HepG2 (cell line): ENCODE measurements around the gene MRPS10. TPM values are rescaled to one million over a fixed set of nuclear protein-coding genes. Genes with fewer than 3 reads are reported as not detected.
A peak's percentile ranks its signal among the peaks of the same experiment; 100 is the strongest.

Experiments used
- ATAC-seq: fragments of 200-7000 bp; cut with Tn5 transposase; 3 replicates; pipeline ENCODE4 v1.9.1; 2020; ENCODE audit warnings: mild to moderate bottlenecking, moderate library complexity
- BruUV-seq: library from RNA; stranded (reverse); fragments of 400-500 nt; replicated peaks from 2 replicates; lab custom pipeline; 2021; lab: Mats Ljungman, UMichigan
- CTCF ChIA-PET: fragments of 300-600 bp; formaldehyde crosslinking; extraction: SDS; loops from one replicate; lab custom pipeline; 2021; ENCODE audit warnings: low total read pairs, inconsistent platforms, low intra/inter-chr PET ratio; lab: Yijun Ruan, JAX
- POLR2A ChIA-PET: fragments of 350-600 bp; sonication (Branson Sonifier 250); formaldehyde crosslinking; loops from one replicate; lab custom pipeline; 2020; ENCODE audit warnings: antibody characterized with exemption, inconsistent platforms; lab: Yijun Ruan, JAX
- DNase-seq: peaks from one replicate; pipeline ENCODE4 v3.0.0-alpha.2; 2015; ENCODE audit warnings: low spot score
- FAIRE-seq: peaks from 3 replicates; lab custom pipeline; 2011; peaks lifted over from hg19 to GRCh38; lab: Jason Lieb, UNC
- H2AFZ ChIP-seq: one replicate; pipeline ENCODE4 v1.6.1; 2011; ENCODE audit warnings: low read length, inconsistent platforms
- H3K27ac ChIP-seq: fragments of 300-600 bp; 3 replicates; pipeline ENCODE4 v1.8.0; 2011; ENCODE audit warnings: mixed run types, mild to moderate bottlenecking, mixed read lengths, low read length, inconsistent platforms; ENCODE audit not compliant: insufficient read depth; ENCODE audit errors: extremely low read length
- H3K27me3 ChIP-seq, 2 experiments: fragments of 200-600 bp in 1 of 2; 2 replicates in 1 of 2; 3 replicates in 1 of 2; pipeline versions ENCODE4 v1.6.0 to v1.8.0; 2011; ENCODE audit warnings: low read length in 2 of 2, mild to moderate bottlenecking in 2 of 2, moderate library complexity in 2 of 2, inconsistent platforms in 1 of 2; ENCODE audit not compliant: insufficient read depth in 2 of 2, control insufficient read depth in 1 of 2
- H3K36me3 ChIP-seq, 2 experiments: fragments of 200-600 bp in 1 of 2; replicated peaks in 1 of 2; 2 replicates in 1 of 2; 3 replicates in 1 of 2; pipeline versions ENCODE4 v1.5.1 to v1.8.0; 2011; ENCODE audit warnings: low read length in 2 of 2, inconsistent platforms in 1 of 2; ENCODE audit not compliant: insufficient read depth in 2 of 2, control insufficient read depth in 1 of 2
- H3K4me1 ChIP-seq: 2 replicates; pipeline ENCODE4 v1.5.1; 2012; ENCODE audit warnings: low read length, inconsistent platforms; ENCODE audit not compliant: insufficient read depth
- H3K4me2 ChIP-seq: 2 replicates; pipeline ENCODE4 v1.6.0; 2011; ENCODE audit warnings: low read depth, low read length, inconsistent platforms
- H3K4me3 ChIP-seq, 3 experiments: fragments of 200-600 bp in 1 of 3; sonication (generic), shearing (Covaris generic) in 1 of 3; replicated peaks in 1 of 3; 2 replicates each; pipeline ENCODE4 v1.5.1; 2011 to 2016; ENCODE audit warnings: low read length in 3 of 3, inconsistent platforms in 2 of 3, low read depth in 2 of 3, mild to moderate bottlenecking in 2 of 3, control low read depth in 1 of 3, mixed read lengths in 1 of 3; ENCODE audit not compliant: insufficient read depth in 1 of 3
- H3K79me2 ChIP-seq: one replicate; pipeline ENCODE4 v1.6.1; 2011; ENCODE audit warnings: low read length, inconsistent platforms; ENCODE audit not compliant: insufficient read depth
- H3K9ac ChIP-seq: 2 replicates; pipeline ENCODE4 v1.6.0; 2011; ENCODE audit warnings: mild to moderate bottlenecking, low read depth, low read length, inconsistent platforms; ENCODE audit not compliant: insufficient read depth
- H3K9me3 ChIP-seq: 2 replicates; pipeline ENCODE4 v1.5.1; 2012; ENCODE audit warnings: mild to moderate bottlenecking, low read length
- H4K20me1 ChIP-seq: 2 replicates; pipeline ENCODE4 v1.6.0; 2011; ENCODE audit warnings: inconsistent platforms, mild to moderate bottlenecking, low read length, moderate library complexity; ENCODE audit not compliant: insufficient read depth
- BCL6 ChIP-seq: IDR thresholded peaks from 2 replicates; pipeline ENCODE4 v1.6.1; 2016; ENCODE audit warnings: missing genetic modification reagents, missing compliant biosample characterization
- FOSL2 ChIP-seq: sonication (generic); formaldehyde crosslinking; IDR thresholded peaks from 2 replicates; pipeline ENCODE4 v1.4.0; 2020; ENCODE audit warnings: missing genetic modification reagents
- FOXA1 ChIP-seq, 2 experiments: fragments of 450-650 bp in 1 of 2; sonication (generic) in 1 of 2; formaldehyde crosslinking in 1 of 2; IDR thresholded peaks; 2 replicates each; pipeline versions ENCODE4 v1.4.0 to v1.6.1; 2016 to 2020; ENCODE audit warnings: missing genetic modification reagents in 1 of 2
- FOXA3 ChIP-seq: IDR thresholded peaks from 2 replicates; pipeline ENCODE4 v1.6.1; 2016; ENCODE audit warnings: missing genetic modification reagents, missing compliant biosample characterization
- PPARG ChIP-seq: conservative IDR thresholded peaks from 2 replicates; pipeline ENCODE4 v1.6.1; 2016; ENCODE audit warnings: missing biosample characterization, missing genetic modification reagents
- RFXAP ChIP-seq: sonication (generic); formaldehyde crosslinking; IDR thresholded peaks from 2 replicates; pipeline ENCODE4 v1.4.0; 2020; ENCODE audit warnings: missing genetic modification reagents, borderline replicate concordance
- SAP130 ChIP-seq: IDR thresholded peaks from 2 replicates; pipeline ENCODE4 v1.6.1; 2016; ENCODE audit warnings: low read depth
- TEAD3 ChIP-seq: optimal IDR thresholded peaks from 2 replicates; pipeline ENCODE3; 2016; ENCODE audit warnings: borderline replicate concordance
- ZNF263 ChIP-seq: sonication (generic); formaldehyde crosslinking; IDR thresholded peaks from 2 replicates; pipeline ENCODE4 v1.4.0; 2020; ENCODE audit warnings: missing genetic modification reagents
- ZNF761 ChIP-seq: sonication (generic); formaldehyde crosslinking; conservative IDR thresholded peaks from 2 replicates; pipeline ENCODE4 v1.4.0; 2020; ENCODE audit warnings: mild to moderate bottlenecking, missing genetic modification reagents
- WGBS: methylation state at CpG from one replicate; pipeline ENCODE4 v1.1.6; 2017; ENCODE audit warnings: low lambda C conversion rate; 5-methylcytosine and 5-hydroxymethylcytosine counted together
- in situ Hi-C: cut with HindIII; loops from 2 replicates; pipeline ENCODE4 v1.10.0; 2017; ENCODE audit warnings: low pct_unique_long_range_greater_than_20kb; ENCODE audit not compliant: extremely low pct_ligation_motif_present
- intact Hi-C: fragments of 100-400 bp; cut with micrococcal nuclease; formaldehyde crosslinking; loops from one replicate; pipeline ENCODE4 v1.10.0; 2022; ENCODE audit not compliant: unreplicated experiment
- polyA plus RNA-seq, 8 experiments: library from polyadenylated mRNA; depleted of rRNA in 3 of 8; stranded (reverse) in 7 of 8; unstranded in 1 of 8; fragments of >200 nt; fragmentation: Illumina TruSeq in 4 of 8; extraction: Trizol in 4 of 8; gene quantifications; 2 replicates each; pipeline versions ENCODE4 v1.2.1 to v1.2.3, GENCODE V29; 2011 to 2016; ENCODE audit warnings: low read depth in 4 of 8, missing spikeins in 1 of 8, mixed read lengths in 1 of 8; ENCODE audit not compliant: insufficient read depth in 1 of 8
- total RNA-seq, 5 experiments: library from RNA; depleted of rRNA; stranded (reverse); fragments of >200 nt; fragmentation: Illumina TruSeq; extraction: Trizol; gene quantifications; 2 replicates each; pipeline ENCODE4 v1.2.3, GENCODE V29; 2016; ENCODE audit warnings: low read depth in 1 of 5
- TF ChIP-seq, protein P1 (sequence below): sonication (generic); formaldehyde crosslinking; conservative IDR thresholded peaks from 2 replicates; pipeline ENCODE4 v1.4.0; 2020; ENCODE audit warnings: missing genetic modification reagents
- TF ChIP-seq, protein P2 (sequence below): sonication (generic); formaldehyde crosslinking; IDR thresholded peaks from 2 replicates; pipeline ENCODE4 v1.5.1; 2020; ENCODE audit warnings: mild to moderate bottlenecking, missing genetic modification reagents, moderate library complexity

The MRPS10 gene
- total and polyA plus RNA-seq, 2 of the 13 experiments (the other 11 are each of a cell fraction or from before 2014, with no cell fraction given), result 31.7 to 54.6 TPM

DNA sequence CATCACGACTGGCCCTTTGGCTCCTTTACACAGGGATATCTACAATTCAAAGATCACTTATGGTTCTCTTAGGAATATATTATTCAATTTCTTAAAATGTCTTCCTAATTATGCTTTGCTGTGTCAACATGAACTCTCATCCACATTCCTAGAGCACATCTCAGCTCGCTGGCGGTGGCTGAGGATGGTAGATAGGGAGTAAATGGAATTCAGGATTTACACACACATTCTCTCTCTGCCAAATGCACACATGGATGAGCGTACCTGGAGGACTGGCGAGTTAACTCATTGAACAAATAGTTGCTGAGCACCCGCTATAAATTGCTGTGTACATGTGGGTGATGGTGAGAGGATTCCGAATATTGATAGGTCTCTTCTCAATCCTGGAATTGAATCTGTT is 4.8 kb upstream of the MRPS10 start:
- no peak overlapping the region for H3K27ac ChIP-seq
- in situ Hi-C loops (loop anchor here (25.0 kb wide), 1 partner anchor 435 kb away; the partner anchor contains the start of genes FRS3, PRICKLE4 and TOMM6), intact Hi-C loops (no loop called here)
- ATAC-seq (no peak), DNase-seq (peak; percentile 73), FAIRE-seq (no peak)
- H3K4me1 ChIP-seq, result peaks cover 63% of the 10 kb centered on the region
- H2AFZ ChIP-seq, result no peak overlapping the region
- H3K9me3 ChIP-seq, result no peaks in the 10 kb centered on the region
- BruUV-seq, result no TSS peak
- CTCF ChIA-PET, result no interaction called here
- H3K79me2 ChIP-seq, result peaks cover under 1% of the 10 kb centered on the region
- H3K27me3 ChIP-seq, result no peaks in the 10 kb centered on the region; a peak in 1 of 5 replicates
- H4K20me1 ChIP-seq, result no peaks in the 10 kb centered on the region
- POLR2A ChIA-PET, result no interaction called here
- WGBS, result 6% methylated on average over 7 of the region's 7 CpGs
- H3K36me3 ChIP-seq, result no peaks in the 10 kb centered on the region
- H3K4me2 ChIP-seq, result peak overlapping the region; percentile 51
- H3K4me3 ChIP-seq, result no peak overlapping the region
- H3K9ac ChIP-seq, result no peak overlapping the region
- TF ChIP-seq RFXAP (CRISPR knock-in tag) (no peak), FOXA3 (CRISPR knock-in tag) (peak; percentile 20), FOSL2 (0 out of 2 replicates have a peak, but pooled peaks have one; percentile 35), BCL6 (CRISPR knock-in tag) (peak; percentile 59), FOXA1 (IDR thresholded peaks at IDR 0.05) (no peak), FOXA1 (CRISPR knock-in tag; IDR thresholded peaks at IDR 0.05) (peak; percentile 40; the same call in 1 of the 2 replicates), ZNF263 (CRISPR knock-in tag) (peak; percentile 95), PPARG (CRISPR knock-in tag) (peak; percentile 52; the same call in 1 of the 2 replicates), ZNF761 (CRISPR knock-in tag) (no peak), SAP130 (CRISPR knock-in tag) (0 out of 2 replicates have a peak, but pooled peaks have one; percentile 13), TEAD3 (CRISPR knock-in tag) (peak; percentile 60)
- TF ChIP-seq, protein P1, sequence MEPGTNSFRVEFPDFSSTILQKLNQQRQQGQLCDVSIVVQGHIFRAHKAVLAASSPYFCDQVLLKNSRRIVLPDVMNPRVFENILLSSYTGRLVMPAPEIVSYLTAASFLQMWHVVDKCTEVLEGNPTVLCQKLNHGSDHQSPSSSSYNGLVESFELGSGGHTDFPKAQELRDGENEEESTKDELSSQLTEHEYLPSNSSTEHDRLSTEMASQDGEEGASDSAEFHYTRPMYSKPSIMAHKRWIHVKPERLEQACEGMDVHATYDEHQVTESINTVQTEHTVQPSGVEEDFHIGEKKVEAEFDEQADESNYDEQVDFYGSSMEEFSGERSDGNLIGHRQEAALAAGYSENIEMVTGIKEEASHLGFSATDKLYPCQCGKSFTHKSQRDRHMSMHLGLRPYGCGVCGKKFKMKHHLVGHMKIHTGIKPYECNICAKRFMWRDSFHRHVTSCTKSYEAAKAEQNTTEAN (CRISPR knock-in tag), result 0 out of 2 replicates have a peak, but pooled peaks have one; percentile 33
- TF ChIP-seq, protein P2, sequence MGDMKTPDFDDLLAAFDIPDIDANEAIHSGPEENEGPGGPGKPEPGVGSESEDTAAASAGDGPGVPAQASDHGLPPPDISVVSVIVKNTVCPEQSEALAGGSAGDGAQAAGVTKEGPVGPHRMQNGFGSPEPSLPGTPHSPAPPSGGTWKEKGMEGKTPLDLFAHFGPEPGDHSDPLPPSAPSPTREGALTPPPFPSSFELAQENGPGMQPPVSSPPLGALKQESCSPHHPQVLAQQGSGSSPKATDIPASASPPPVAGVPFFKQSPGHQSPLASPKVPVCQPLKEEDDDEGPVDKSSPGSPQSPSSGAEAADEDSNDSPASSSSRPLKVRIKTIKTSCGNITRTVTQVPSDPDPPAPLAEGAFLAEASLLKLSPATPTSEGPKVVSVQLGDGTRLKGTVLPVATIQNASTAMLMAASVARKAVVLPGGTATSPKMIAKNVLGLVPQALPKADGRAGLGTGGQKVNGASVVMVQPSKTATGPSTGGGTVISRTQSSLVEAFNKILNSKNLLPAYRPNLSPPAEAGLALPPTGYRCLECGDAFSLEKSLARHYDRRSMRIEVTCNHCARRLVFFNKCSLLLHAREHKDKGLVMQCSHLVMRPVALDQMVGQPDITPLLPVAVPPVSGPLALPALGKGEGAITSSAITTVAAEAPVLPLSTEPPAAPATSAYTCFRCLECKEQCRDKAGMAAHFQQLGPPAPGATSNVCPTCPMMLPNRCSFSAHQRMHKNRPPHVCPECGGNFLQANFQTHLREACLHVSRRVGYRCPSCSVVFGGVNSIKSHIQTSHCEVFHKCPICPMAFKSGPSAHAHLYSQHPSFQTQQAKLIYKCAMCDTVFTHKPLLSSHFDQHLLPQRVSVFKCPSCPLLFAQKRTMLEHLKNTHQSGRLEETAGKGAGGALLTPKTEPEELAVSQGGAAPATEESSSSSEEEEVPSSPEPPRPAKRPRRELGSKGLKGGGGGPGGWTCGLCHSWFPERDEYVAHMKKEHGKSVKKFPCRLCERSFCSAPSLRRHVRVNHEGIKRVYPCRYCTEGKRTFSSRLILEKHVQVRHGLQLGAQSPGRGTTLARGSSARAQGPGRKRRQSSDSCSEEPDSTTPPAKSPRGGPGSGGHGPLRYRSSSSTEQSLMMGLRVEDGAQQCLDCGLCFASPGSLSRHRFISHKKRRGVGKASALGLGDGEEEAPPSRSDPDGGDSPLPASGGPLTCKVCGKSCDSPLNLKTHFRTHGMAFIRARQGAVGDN, result no peak
